ENCODE data around the gene NEO1.
"Not testable (repeated sequence)": the region's sequence is repeated elsewhere in the genome, so short reads cannot be mapped to it uniquely, and the experiment has no call there.

NEO1 gene

DNA sequence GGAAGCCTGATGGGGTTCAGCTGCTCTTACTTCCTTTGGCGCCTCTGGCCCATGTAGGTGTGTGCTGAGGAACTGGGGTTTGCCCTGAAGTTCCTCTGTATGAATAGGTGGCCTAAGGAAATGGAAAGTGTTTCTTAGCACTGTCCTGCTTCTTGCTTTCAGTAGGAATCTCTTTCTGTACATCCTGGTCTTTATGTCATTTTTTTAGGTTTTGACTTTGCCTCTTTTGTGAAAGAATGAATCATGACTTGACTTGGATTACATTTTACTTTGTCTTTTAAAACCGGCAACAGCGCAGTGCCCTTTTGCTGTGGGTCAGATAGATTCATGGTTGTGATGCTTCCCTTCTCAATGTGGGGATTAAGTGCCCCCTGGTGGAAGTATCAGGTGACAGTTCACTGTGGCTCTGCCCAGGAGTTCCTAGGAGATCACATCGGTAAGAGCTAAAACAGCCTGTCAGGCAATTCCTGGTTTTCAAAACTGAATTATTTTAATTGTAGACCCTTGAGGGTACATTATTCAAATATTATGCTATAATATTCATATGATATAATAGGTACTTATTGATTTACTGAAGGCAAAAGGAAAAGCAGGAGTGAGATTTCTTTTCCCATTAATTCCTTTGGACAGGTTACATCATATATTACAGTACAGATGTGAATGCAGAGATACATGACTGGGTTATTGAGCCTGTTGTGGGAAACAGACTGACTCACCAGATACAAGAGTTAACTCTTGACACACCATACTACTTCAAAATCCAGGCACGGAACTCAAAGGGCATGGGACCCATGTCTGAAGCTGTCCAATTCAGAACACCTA lies 221.1 kb downstream of the NEO1 start:
- peak; percentile 57 for DNase-seq

DNA sequence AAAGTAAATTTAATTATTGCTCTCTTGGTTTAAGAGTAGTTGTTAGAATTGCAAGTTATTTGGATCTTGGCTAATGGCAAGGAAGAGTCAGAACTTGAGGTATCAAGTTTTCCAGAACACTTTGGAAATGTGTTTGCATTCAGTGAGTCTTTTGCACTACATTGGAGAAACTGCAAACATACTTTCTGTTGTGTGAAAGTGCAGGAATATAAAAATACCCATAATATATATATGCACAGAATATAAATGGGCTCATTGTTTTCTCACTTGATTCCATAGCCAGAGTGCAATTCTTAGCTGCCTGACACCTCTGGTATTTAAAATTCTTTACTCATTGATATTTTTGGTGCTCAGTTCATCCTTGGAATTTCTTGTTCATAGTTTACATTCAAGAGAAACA lies 223.6 kb downstream of the NEO1 start:
- DNase-seq: no peak

DNA sequence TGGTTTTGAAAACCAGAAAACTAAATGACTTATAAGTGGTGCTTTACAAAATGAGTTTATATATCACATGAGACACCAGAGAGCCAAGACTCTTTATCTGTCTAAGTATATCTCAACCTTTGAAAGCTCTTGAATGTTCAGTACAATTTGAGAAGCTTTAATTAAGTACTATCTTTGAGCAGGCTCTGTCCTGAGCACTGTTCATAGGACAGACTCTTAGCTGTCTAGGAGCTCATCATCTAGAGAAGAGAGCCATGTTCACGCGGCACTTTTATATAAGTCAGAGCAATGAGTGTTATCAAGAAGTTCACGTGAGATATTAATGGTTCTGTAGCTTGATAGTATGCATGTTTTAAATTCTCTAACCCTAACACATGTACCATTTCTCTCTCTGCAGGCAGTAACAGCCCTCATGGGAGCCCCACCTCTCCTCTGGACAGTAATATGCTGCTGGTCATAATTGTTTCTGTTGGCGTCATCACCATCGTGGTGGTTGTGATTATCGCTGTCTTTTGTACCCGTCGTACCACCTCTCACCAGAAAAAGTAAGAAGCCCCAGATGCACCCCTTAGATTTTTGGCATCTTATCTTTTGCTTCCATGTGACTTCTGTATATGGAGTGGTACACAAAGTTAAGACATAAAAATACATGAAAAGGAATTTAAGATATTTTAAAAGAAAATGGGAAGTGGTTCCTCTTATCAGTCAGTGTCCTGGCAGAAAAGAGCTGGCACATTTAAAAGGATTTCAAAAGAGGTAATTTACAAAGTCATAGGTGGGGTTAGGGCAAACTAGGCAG lies 230.5 kb downstream of the NEO1 start:
- no peak for DNase-seq

DNA sequence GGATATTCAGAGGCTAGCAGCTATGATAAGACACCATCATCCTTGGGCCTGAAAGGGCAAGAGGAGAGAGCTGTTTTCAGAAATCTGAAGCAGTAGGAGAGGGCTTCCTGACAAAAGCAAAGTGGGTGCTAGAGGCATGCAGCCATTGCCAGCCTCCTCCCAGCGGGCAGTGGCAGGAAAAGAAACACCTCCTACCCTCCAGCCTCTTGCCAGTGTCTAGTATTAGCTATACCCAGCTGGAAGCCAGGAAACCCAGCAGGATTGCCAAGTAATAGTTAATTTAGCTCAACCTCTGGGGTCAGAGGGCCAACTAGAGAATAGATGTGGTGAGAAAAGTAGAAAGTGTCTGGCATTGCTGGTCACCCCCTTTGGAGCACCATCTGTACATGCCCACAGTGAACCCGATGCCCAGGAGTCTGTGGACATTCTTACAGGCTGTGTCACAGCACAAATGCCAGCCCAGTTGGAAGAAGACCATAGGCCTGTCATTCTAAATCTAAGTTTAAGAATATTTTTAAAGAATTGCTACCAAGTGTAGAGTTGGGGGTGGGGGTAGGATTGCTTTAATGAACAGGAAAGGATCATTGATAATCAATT lies 231.2 kb downstream of the NEO1 start:
- DNase-seq: no peak

DNA sequence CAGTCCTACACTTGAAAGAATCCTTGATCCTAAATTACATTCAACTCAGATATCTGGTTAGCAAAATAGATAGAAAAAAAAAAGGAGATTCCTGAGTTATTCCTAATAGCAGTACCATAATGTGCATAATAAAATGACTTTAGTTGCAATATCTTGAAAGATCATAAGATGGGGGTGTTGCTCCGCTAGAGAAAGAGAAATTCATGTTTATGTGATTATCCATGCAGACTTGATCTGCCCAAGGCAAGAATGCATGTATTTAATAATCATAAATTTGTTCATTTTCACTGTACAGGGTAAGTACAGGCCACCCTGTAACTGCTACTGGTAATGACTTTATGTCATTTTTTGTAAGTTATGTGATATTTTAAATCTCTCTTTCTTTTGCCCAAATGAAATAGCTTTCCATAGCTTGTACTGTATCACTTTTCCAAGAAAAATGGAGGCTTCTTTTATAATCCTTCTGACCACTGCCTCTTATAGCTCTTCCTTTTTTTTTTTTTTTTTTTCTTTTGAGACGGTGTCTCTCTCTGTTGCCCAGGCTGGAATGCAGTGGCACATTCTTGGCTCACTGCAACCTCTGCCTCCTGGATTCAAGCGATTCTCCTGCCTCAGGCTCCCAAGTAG lies 231.9 kb downstream of the NEO1 start:
- DNase-seq: no peak

DNA sequence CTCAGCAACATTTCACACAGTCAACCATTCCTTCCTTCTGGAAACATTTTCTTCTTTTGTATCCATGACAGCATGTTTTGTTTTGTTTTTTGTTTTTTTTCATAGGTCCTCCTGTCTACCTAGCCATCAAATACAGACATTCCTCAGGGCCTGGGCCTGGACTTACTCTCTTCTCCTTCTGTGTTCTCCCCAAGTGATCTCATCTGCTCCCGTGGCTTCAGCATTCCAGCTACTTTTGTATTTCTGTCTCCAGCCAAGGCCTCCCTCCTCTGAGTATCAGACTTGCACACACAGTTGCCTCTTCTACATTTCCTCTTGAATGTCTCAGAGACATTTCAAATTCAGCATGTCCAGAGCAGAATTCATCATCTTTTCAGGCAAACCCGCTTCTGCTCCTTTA lies 234.0 kb downstream of the NEO1 start:
- DNase-seq: no peak

DNA sequence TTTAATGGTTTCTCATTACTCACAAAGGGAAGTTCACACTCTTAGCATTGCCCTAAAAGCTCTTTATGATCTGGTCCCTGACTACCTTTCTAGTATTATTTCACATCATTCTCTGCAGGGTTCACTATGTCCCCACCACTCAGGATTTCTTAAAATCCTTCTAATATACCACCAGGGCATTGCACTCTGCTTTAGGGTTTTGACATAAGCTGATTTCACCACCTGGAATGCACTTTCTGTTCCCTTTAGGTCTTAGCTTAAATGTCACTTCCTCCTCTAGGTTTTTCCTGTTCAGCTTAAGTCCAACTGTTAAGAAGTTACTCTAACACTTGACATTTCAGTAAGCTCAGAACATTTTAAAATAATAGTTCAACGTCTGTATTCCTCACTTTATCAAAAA lies 234.8 kb downstream of the NEO1 start:
- no peak for DNase-seq

DNA sequence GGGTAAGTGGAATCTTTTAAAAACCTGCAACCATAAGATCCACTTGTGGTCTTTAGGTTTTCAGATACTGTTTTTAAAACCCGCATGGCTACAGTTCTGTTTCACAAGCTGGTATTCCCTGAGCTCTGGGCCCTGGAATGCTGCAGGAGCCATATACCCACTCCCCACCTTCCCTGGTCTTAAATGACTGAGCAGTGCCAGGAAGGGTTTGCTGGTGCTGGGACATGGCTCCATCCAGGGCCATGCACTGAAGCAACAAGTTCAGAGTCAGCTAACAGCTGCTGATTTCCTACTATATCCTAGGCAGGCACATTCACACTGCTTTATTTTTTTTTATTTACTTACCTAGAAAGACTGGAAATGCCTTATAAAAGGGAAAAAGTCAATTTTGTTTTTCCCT lies 239.2 kb downstream of the NEO1 start:
- no peak for DNase-seq

DNA sequence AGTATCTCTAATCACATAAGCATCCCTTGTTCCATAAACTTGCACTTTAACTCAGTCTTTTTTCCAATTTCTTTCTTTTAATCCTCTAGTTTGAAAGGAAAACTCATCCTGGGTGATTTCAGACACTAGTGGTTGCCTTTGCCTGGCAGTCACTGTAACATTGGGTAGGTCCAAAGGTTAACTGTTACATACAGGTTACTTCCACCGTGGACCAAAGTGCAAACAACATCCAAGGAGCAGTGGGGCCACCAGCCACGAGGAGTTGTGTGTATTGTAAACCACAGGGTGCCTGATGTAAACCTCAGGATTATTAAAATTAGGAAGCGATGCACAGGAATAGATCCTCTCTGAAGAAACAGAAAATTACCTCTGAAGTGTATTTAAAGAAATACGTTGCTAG lies 241.5 kb downstream of the NEO1 start:
- DNase-seq: no peak

DNA sequence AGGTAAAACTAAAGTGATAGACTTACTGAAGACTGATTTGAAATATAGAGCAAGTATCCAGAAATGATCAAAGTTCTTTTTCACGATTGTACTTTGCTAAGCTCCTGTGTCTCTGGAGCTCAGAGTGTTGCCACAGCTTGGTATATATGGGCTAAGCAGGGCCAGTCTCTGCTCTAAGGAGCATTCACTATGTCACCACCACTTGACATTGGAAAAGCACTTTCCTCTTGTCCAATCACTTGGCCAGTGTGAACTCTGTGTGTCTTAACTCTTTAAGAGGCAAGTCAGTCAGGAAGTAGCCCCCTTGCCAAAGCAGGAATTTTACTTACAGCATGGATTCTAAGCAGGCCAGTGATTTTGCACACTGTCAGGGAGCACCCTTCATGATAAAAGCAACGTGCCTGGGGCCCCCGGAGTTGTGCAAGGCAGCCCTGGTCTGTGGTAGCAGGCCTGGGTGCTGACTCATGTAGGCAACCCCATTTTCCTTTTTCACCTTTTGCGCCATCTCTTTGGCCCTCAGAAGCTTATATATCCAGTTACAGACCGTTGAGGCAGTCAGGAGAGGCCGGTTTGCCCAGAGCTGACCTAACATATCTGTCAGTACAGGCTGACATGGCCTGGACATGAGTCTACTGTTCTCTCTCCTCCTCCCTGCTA lies 243.5 kb downstream of the NEO1 start:
- DNase-seq: no peak

DNA sequence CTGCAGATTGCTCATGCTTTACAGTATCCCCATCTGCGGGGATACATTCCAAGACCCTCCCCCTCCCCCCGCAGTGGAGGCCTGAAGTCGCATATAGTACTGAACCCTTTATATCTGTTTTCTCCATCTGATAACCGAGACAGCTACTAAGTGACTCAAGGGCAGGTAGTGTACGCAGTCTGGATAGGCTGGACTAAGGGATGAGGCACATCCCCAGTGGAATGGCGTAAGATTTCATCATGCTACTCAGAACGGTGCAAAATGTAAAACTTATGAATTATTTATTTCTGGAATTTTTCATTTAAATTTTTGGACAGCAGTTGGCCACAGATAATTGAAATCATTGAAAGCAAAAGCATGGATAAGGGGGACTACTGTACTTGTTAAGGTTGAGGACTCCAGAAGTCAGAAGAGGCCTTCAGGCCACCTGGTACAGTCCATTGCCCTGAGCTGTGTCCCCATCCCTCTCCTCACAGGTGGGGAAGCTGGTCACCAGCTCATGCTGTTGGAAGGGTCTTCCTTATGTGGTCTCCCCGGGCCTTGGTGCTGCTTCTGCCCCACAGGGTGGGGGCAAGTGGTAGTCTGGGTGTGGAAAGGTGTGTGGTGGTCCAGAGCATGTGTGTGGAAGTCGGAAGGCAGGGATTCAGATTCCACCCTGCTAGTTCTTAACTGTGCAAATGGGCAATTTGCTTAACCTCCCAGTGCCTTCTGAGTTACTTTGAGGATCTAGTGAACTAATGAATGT lies 244.5 kb downstream of the NEO1 start:
- DNase-seq: no peak

DNA sequence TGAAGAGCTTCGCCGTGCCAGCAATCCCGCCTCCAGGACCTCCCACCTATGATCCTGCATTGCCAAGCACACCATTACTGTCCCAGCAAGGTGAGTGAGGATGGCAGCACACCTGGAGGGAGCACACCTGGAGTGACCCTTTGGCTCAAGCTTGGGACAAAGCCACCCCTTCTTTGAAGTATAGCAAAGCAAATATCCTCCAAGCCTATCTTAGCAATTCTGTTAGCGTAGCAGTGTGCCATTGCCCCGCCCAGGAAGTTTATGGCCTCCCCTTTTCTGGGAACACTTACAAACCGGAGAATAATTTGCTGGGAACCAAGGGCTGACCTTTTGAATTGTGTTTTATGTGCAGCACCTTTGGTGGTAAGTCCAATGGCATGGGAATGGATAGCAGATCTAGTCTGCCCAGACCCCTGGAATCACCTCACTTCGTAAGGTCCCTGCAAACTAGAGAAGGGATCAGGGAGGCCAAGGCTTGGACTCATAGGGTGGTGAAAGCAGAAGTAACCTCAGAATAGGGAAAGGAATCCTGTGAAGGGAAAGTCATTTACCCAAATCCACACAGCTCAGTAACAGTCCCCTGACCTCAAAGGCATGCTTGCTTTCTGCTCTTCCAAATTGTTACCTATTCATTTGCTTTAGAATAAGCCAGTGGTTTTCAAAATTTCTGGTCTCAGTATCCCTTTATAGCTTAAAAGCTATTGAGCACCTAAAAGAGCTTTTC lies 246.4 kb downstream of the NEO1 start:
- no peak for DNase-seq

DNA sequence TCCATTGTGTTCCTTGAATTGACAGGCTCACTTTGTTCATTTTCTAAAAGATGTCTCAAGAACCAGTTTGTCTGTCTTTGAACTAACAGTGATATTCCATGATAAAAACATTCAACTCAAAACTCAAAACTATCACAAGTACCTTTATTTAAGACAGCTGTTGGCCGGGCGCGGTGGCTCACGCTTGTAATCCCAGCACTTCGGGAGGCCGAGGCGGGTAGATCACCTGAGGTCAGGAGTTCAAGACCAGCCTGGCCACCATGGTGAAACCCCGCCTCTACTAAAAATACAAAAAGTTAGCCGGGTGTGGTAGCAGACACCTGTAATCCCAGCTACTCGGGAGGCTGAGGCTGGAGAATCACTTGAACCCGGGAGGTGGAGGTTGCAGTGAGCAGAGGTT lies 248.0 kb downstream of the NEO1 start:
- not testable (repeated sequence) for DNase-seq

DNA sequence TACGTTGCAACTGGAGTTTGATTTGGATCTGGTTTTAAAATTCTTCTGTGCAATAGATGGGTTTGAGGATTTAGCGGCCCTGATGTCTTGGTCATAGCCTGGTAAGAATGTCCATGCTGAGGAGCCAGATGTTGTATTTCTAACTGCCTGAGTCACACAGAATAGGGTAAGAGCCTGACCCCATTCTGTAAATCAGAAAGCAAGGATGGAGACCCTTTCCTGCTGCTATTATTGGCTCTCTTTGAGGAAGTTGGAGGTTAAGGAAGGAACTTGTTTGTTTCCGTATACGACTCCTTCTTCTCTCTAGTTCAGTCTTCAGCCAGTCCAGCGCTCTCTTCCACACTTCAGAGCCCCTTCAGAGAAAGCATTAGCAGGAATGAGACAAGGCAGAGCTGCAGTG lies 251.4 kb downstream of the NEO1 start:
- no peak for DNase-seq

DNA sequence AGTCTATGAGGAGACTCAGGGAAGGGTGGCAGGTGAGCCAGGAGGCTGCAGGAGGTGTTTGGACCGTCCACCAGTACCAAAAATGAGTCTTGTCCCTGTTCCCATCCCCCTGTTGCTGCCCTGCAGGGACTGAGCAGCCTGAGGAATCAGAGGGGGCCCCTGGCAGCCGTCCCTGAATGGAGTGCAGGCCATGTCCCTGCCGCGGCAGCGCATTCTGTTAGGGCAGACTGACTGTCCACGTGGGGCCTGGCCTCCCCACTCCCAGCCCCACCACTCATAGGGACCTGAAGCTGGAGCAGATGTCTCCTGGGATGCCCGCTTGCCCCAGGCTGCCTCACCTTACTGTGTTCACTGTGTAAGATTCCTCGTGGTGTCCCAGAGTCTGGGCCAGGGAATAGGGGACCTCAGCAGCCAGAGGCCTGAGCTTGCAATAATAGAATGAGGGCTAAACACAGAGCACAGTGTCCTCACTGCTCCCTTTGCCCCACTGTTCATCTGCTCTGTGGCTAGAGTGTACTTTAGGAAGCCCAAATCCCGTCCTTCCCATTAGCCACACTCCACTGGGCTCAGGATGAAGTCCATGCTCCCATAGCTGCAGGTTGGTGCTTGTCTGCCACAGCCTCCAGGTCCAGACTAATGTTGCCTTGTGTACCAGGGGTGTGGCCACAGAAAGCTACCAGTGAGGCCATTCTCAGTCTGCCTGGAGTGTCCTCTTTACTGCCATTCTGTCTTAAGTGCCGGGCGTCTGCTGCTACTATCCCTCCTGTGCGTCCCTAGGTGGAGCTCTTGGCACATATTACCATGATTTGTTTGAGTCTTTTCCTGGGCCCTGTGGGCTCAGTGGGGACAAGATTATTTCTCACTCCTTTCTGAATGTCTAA lies 253.3 kb downstream of the NEO1 start:
- DNase-seq: no peak

DNA sequence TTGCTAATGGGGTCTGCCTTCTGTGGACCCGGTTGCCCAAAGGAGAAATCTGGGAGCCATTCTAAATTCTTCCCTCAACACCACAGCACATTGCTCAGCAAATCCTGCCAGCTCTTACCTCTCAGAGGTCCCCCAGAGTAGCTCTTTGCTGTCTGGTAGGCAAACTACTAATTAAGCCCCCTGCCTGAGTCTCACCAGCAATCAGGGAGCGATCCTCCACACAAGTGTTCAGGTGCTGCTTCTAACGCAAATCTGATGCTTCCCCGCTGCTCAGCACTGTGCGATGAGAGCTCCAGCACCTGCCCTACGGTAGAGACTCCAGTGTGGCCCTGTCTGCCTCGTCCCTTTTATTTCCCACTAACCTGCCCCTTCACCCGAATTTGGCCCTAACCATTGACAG lies 256.0 kb downstream of the NEO1 start:
- DNase-seq: no peak

DNA sequence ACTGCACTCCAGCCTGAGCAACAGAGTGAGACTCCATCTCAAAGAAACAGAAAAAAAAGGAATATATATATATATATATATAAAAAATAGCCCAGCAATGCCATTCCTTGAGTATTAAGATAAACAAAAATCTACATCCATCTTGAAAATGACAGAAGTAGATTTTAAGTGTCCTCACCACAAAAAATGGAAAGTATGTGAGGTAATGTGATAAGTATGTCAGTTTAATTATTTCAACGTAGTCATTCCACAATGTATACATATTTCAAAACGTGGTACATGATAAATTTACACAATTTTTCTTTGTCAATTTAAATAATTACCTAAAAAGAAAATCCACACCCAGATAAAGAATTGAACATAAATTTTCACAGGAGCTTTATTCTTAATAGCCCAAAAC lies 261.6 kb downstream of the NEO1 start:
- no peak for DNase-seq

DNA sequence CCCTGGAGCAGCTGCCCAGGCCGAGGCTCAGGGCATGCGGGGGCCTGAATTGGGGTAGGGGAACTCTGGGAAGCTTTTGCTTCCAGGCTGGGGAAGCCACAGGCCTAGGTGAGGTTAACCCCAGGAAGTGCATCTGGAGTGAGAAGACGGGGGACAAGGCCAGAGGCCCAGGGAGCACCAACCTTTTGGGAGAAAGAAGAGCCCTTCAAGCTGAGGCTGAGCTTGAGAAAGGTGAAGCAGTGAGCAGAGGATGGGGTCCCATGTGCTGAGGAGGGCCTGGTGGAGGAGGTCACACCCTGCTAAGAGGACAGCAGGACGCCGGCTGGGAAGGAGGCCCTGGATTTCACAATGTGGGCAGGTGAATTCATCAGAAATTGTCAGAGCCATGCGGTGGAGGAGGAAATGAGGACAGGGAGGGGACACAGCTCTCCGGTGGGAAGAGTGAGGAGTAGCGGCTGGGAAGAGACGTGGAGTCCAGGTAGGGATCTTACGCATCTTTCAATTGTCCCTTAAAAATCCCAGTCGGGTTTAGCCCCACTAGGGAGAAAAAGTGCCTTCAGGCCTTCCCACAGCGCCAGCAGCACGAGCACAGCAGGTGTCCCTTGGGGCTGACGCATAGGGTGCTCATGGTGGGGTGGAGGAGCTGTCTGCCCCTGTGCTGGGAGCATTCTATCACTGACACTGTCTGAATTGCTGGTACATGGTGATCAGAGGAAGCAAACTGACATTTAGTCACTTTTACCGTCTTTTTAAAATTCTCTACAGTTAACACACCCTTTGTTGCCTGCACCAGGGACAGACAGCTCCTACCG lies 265.6 kb downstream of the NEO1 start:
- no peak for DNase-seq
